Hematopoietic multipotent progenitor cell (in vitro differentiated cells): ENCODE results near the gene GSTA2. TPM values are rescaled to one million over a fixed set of nuclear protein-coding genes. Genes with fewer than 3 reads are reported as not detected.
"Not testable (repeated sequence)": the region's sequence is repeated elsewhere in the genome, so short reads cannot be mapped to it uniquely, and the experiment has no call there.

ENCODE experiments used
- DNase-seq, 3 donors: peaks; one replicate each; pipeline ENCODE4 v3.0.0-alpha.2; 2011 to 2015; ENCODE audit warnings: low read depth in 2 of 3, low spot score in 2 of 3
- total RNA-seq: library from RNA; depleted of rRNA; stranded (reverse); fragments of >200 nt; gene quantifications from one replicate; pipeline ENCODE4 v1.2.3, GENCODE V29; 2012

Gene GSTA2
- total RNA-seq, 1 donor, result not detected

- DNase-seq, result no peak
Observed at GRCh38 chr6:52727908-52728307, 35.4 kb downstream of the GSTA2 start.

GRCh38 chr6:52726741-52727535 lies 36.3 kb downstream of the GSTA2 start:
- DNase-seq, result no peak

- DNase-seq, result no peak
Observed at GRCh38 chr6:52726193-52726542, 37.1 kb downstream of the GSTA2 start.

- DNase-seq, result no peak
Observed at GRCh38 chr6:52725535-52726192, 37.6 kb downstream of the GSTA2 start.

- no peak for DNase-seq
Observed at GRCh38 chr6:52725143-52725534, 38.1 kb downstream of the GSTA2 start.

GRCh38 chr6:52724406-52725121 lies 38.7 kb downstream of the GSTA2 start:
- peak; percentile 5 to 75 (median 45) for DNase-seq

GRCh38 chr6:52724042-52724405 lies 39.3 kb downstream of the GSTA2 start:
- DNase-seq, result no peak

- no peak for DNase-seq
Observed at GRCh38 chr6:52720321-52720720, 43.0 kb downstream of the GSTA2 start.

GRCh38 chr6:52718550-52718949 lies 44.7 kb downstream of the GSTA2 start:
- no peak for DNase-seq

GRCh38 chr6:52714761-52715160 lies 48.5 kb downstream of the GSTA2 start:
- DNase-seq, result not testable (repeated sequence)

GRCh38 chr6:52712136-52712535 lies 51.1 kb downstream of the GSTA2 start:
- no peak for DNase-seq

GRCh38 chr6:52707963-52708680 lies 55.2 kb downstream of the GSTA2 start:
- DNase-seq, result no peak

GRCh38 chr6:52706001-52706400 lies 57.3 kb downstream of the GSTA2 start:
- no peak for DNase-seq

GRCh38 chr6:52704781-52705502 lies 58.3 kb downstream of the GSTA2 start:
- DNase-seq, result not testable (repeated sequence)

GRCh38 chr6:52704060-52704459 lies 59.2 kb downstream of the GSTA2 start:
- DNase-seq, result no peak

Other genes with a start within 250 kb of the GSTA2 start
- gene TRAM2, start 186.4 kb downstream of the GSTA2 start, total RNA-seq, result 8.6 TPM
- 10.2 TPM for gene TMEM14A, start 92.4 kb downstream of the GSTA2 start, total RNA-seq
- not detected for gene GSTA1, start 40.3 kb upstream of the GSTA2 start, total RNA-seq
- not detected for gene GSTA5, start 77.3 kb upstream of the GSTA2 start, total RNA-seq
- not detected for gene GSTA3, start 146.2 kb upstream of the GSTA2 start, total RNA-seq
- 1.9 TPM for gene GSTA4, start 231.8 kb upstream of the GSTA2 start, total RNA-seq